Measurements from ENCODE around the gene DAO.

DAO gene

GRCh38 chr12:108853426-108853825 lies 26.5 kb upstream of the DAO start:
- TF ChIP-seq CTCF (IDR thresholded peaks at IDR 0.05; ENCODE audit: low read depth, low read length) (no peak), MYC (IDR thresholded peaks at IDR 0.05; ENCODE audit: low read depth, low read length) (no peak), MAX (IDR thresholded peaks at IDR 0.05; ENCODE audit: low read depth, low read length) (no peak), POLR2A (IDR thresholded peaks at IDR 0.05; ENCODE audit: extremely low read depth, insufficient read length) (no peak)
- no peak for DNase-seq (ENCODE audit: low read depth)
- no peak overlapping the region for H3K4me3 ChIP-seq (ENCODE audit: low read depth, low read length)

- TF ChIP-seq CTCF (IDR thresholded peaks at IDR 0.05; ENCODE audit: low read depth, low read length) (peak; percentile 15), MAX (IDR thresholded peaks at IDR 0.05; ENCODE audit: low read depth, low read length) (no peak)
- no peak overlapping the region for H3K4me3 ChIP-seq (ENCODE audit: low read depth, low read length)
- peak; percentile 61 for DNase-seq (ENCODE audit: low read depth)
Observed at GRCh38 chr12:108853981-108854446, 25.9 kb upstream of the DAO start.

GRCh38 chr12:108854451-108855283 lies 25.2 kb upstream of the DAO start:
- DNase-seq (ENCODE audit: low read depth): no peak
- peak overlapping the region; percentile 88 for H3K4me3 ChIP-seq (ENCODE audit: low read depth, low read length)
- no peak for TF ChIP-seq MAX (IDR thresholded peaks at IDR 0.05; ENCODE audit: low read depth, low read length)
- TF ChIP-seq MYC (IDR thresholded peaks at IDR 0.05; ENCODE audit: low read depth, low read length): no peak
- TF ChIP-seq CTCF (IDR thresholded peaks at IDR 0.05; ENCODE audit: low read depth, low read length): no peak
- TF ChIP-seq POLR2A (IDR thresholded peaks at IDR 0.05; ENCODE audit: extremely low read depth, insufficient read length): no peak

GRCh38 chr12:108855284-108856169 lies 24.4 kb upstream of the DAO start:
- peak overlapping the region; percentile 88 for H3K4me3 ChIP-seq (ENCODE audit: low read depth, low read length)
- peak; percentile 96 for DNase-seq (ENCODE audit: low read depth)
- TF ChIP-seq CTCF (IDR thresholded peaks at IDR 0.05; ENCODE audit: low read depth, low read length) (no peak), MYC (IDR thresholded peaks at IDR 0.05; ENCODE audit: low read depth, low read length) (no peak; the same call in 1 of the 2 replicates), POLR2A (IDR thresholded peaks at IDR 0.05; ENCODE audit: extremely low read depth, insufficient read length) (peak; percentile 12), MAX (IDR thresholded peaks at IDR 0.05; ENCODE audit: low read depth, low read length) (0 out of 2 replicates have a peak, but pooled peaks have one; percentile 17)

GRCh38 chr12:108856170-108856427 lies 23.8 kb upstream of the DAO start:
- H3K4me3 ChIP-seq (ENCODE audit: low read depth, low read length): peak overlapping the region; percentile 88
- DNase-seq (ENCODE audit: low read depth): no peak
- TF ChIP-seq MAX (IDR thresholded peaks at IDR 0.05; ENCODE audit: low read depth, low read length): no peak
- no peak for TF ChIP-seq MYC (IDR thresholded peaks at IDR 0.05; ENCODE audit: low read depth, low read length)
- no peak for TF ChIP-seq CTCF (IDR thresholded peaks at IDR 0.05; ENCODE audit: low read depth, low read length)
- TF ChIP-seq POLR2A (IDR thresholded peaks at IDR 0.05; ENCODE audit: extremely low read depth, insufficient read length): no peak
